GM12874 (cell line): ENCODE measurements around the gene FAM118A.

Experiments used
- CTCF ChIP-seq: IDR thresholded peaks from 2 replicates; pipeline ENCODE4 v1.5.1; 2011; ENCODE audit warnings: low read depth, mild to moderate bottlenecking, control low read depth, low read length, moderate library complexity; ENCODE audit not compliant: insufficient read depth

FAM118A gene

GRCh38 chr22:45298934-45299505 is 10.7 kb upstream of the FAM118A start:
- TF ChIP-seq CTCF: no peak

- TF ChIP-seq CTCF: no peak
These were observed 7.0 kb upstream of the FAM118A start for GRCh38 chr22:45302751-45303150.

- no peak for TF ChIP-seq CTCF
These were observed 6.6 kb upstream of the FAM118A start for GRCh38 chr22:45303181-45303580.

- no peak for TF ChIP-seq CTCF
These were observed 4.8 kb upstream of the FAM118A start for GRCh38 chr22:45304971-45305370.

- TF ChIP-seq CTCF: no peak
These were observed 4.2 kb upstream of the FAM118A start for GRCh38 chr22:45305456-45306075.

GRCh38 chr22:45306139-45306538 is 3.6 kb upstream of the FAM118A start:
- TF ChIP-seq CTCF: no peak

GRCh38 chr22:45308391-45308956 is 1.3 kb upstream of the FAM118A start:
- TF ChIP-seq CTCF: no peak
